ENCODE results near the gene SMIM44.

Gene SMIM44

GRCh38 chr19:3528080-3528479, 44.8 kb upstream of the SMIM44 start:
- DNase-seq (ENCODE audit: low spot score) = no peak
- in situ Hi-C loops (cut with MboI; ENCODE audit: low sequenced_read_pairs, unreplicated experiment) = no loop called here
- no peak for TF ChIP-seq CTCF (IDR thresholded peaks at IDR 0.05; ENCODE audit: borderline replicate concordance, control extremely low read depth, extremely low read depth, insufficient read depth, missing control alignments)

GRCh38 chr19:3527238-3527910, 44.1 kb upstream of the SMIM44 start:
- in situ Hi-C loops (cut with MboI; ENCODE audit: low sequenced_read_pairs, unreplicated experiment) = no loop called here
- no peak for DNase-seq (ENCODE audit: low spot score)
- TF ChIP-seq CTCF (IDR thresholded peaks at IDR 0.05; ENCODE audit: borderline replicate concordance, control extremely low read depth, extremely low read depth, insufficient read depth, missing control alignments) = no peak

- in situ Hi-C loops (cut with MboI; ENCODE audit: low sequenced_read_pairs, unreplicated experiment) = no loop called here
- DNase-seq (ENCODE audit: low spot score) = no peak
- TF ChIP-seq CTCF (IDR thresholded peaks at IDR 0.05; ENCODE audit: borderline replicate concordance, control extremely low read depth, extremely low read depth, insufficient read depth, missing control alignments) = no peak
Measured at GRCh38 chr19:3526507-3527237, 43.4 kb upstream of the SMIM44 start.

- TF ChIP-seq CTCF (IDR thresholded peaks at IDR 0.05; ENCODE audit: borderline replicate concordance, control extremely low read depth, extremely low read depth, insufficient read depth, missing control alignments) = no peak
- DNase-seq (ENCODE audit: low spot score) = no peak
- in situ Hi-C loops (cut with MboI; ENCODE audit: low sequenced_read_pairs, unreplicated experiment) = no loop called here
Measured at GRCh38 chr19:3524904-3525451, 41.7 kb upstream of the SMIM44 start.

GRCh38 chr19:3524078-3524842, 41.0 kb upstream of the SMIM44 start:
- DNase-seq (ENCODE audit: low spot score) = no peak
- in situ Hi-C loops (cut with MboI; ENCODE audit: low sequenced_read_pairs, unreplicated experiment) = no loop called here
- no peak for TF ChIP-seq CTCF (IDR thresholded peaks at IDR 0.05; ENCODE audit: borderline replicate concordance, control extremely low read depth, extremely low read depth, insufficient read depth, missing control alignments)

- in situ Hi-C loops (cut with MboI; ENCODE audit: low sequenced_read_pairs, unreplicated experiment) = no loop called here
- DNase-seq (ENCODE audit: low spot score) = no peak
- no peak for TF ChIP-seq CTCF (IDR thresholded peaks at IDR 0.05; ENCODE audit: borderline replicate concordance, control extremely low read depth, extremely low read depth, insufficient read depth, missing control alignments)
Measured at GRCh38 chr19:3523361-3524077, 40.3 kb upstream of the SMIM44 start.

Measured in GM13976 (cell line).